HepG2 (cell line): Measurements from ENCODE around the gene HOMEZ. TPM values are rescaled to one million over a fixed set of nuclear protein-coding genes. Genes with fewer than 3 reads are reported as not detected.

Experiments used
- ATAD3A ChIP-seq: sonication (generic); formaldehyde crosslinking; IDR thresholded peaks from 2 replicates; pipeline ENCODE4 v1.4.0; 2020; ENCODE audit warnings: missing genetic modification reagents
- CREB1 ChIP-seq, 2 experiments: fragments of 450-650 bp in 1 of 2; IDR thresholded peaks; 2 replicates each; pipeline ENCODE4 v1.6.1; 2016 to 2017; ENCODE audit warnings: control low read depth in 1 of 2, mild to moderate bottlenecking in 1 of 2, missing compliant biosample characterization in 1 of 2, missing genetic modification characterization in 1 of 2
- HOXA5 ChIP-seq: sonication (generic); formaldehyde crosslinking; IDR thresholded peaks from 2 replicates; pipeline ENCODE4 v1.4.0; 2020; ENCODE audit warnings: missing genetic modification reagents
- KAT8 ChIP-seq: IDR thresholded peaks from 2 replicates; pipeline ENCODE4 v1.6.1; 2016; ENCODE audit warnings: missing genetic modification reagents, missing compliant biosample characterization
- LCORL ChIP-seq, 2 experiments: fragments of 450-650 bp in 1 of 2; sonication (generic) in 1 of 2; formaldehyde crosslinking in 1 of 2; IDR thresholded peaks; 2 replicates each; pipeline versions ENCODE4 v1.5.0 to v1.6.1; 2017 to 2020; ENCODE audit warnings: antibody characterized with exemption in 1 of 2, missing genetic modification reagents in 1 of 2
- MYC ChIP-seq: sonication (generic); formaldehyde crosslinking; IDR thresholded peaks from 2 replicates; pipeline ENCODE4 v1.9.0; 2021; ENCODE audit warnings: missing genetic modification reagents, borderline replicate concordance
- SATB2 ChIP-seq: sonication (generic); formaldehyde crosslinking; IDR thresholded peaks from 2 replicates; pipeline ENCODE4 v1.5.0; 2020; ENCODE audit warnings: missing genetic modification reagents
- SNAI1 ChIP-seq: sonication (generic); formaldehyde crosslinking; IDR thresholded peaks from 2 replicates; pipeline ENCODE4 v1.5.0; 2020; ENCODE audit warnings: mild to moderate bottlenecking, missing genetic modification reagents, borderline replicate concordance
- ZSCAN30 ChIP-seq: sonication (generic); formaldehyde crosslinking; IDR thresholded peaks from 2 replicates; pipeline ENCODE4 v1.5.0; 2020; ENCODE audit warnings: mild to moderate bottlenecking, missing genetic modification reagents
- polyA plus RNA-seq, 8 experiments: library from polyadenylated mRNA; depleted of rRNA in 3 of 8; stranded (reverse) in 7 of 8; unstranded in 1 of 8; fragments of >200 nt; fragmentation: Illumina TruSeq in 4 of 8; extraction: Trizol in 4 of 8; gene quantifications; 2 replicates each; pipeline versions ENCODE4 v1.2.1 to v1.2.3, GENCODE V29; 2011 to 2016; ENCODE audit warnings: low read depth in 4 of 8, missing spikeins in 1 of 8, mixed read lengths in 1 of 8; ENCODE audit not compliant: insufficient read depth in 1 of 8
- total RNA-seq, 5 experiments: library from RNA; depleted of rRNA; stranded (reverse); fragments of >200 nt; fragmentation: Illumina TruSeq; extraction: Trizol; gene quantifications; 2 replicates each; pipeline ENCODE4 v1.2.3, GENCODE V29; 2016; ENCODE audit warnings: low read depth in 1 of 5
- TF ChIP-seq, protein P1 (sequence below): sonication (generic); formaldehyde crosslinking; IDR thresholded peaks from 2 replicates; pipeline ENCODE4 v1.4.0; 2020; ENCODE audit warnings: mild to moderate bottlenecking, missing genetic modification reagents
- TF ChIP-seq, protein P2 (sequence below): sonication (generic); formaldehyde crosslinking; IDR thresholded peaks from 2 replicates; pipeline ENCODE4 v1.5.0; 2020; ENCODE audit warnings: mild to moderate bottlenecking, missing genetic modification reagents
- TF ChIP-seq, protein P3 (sequence below): sonication (generic); formaldehyde crosslinking; IDR thresholded peaks from 2 replicates; pipeline ENCODE4 v1.8.1; 2023; ENCODE audit warnings: mild to moderate bottlenecking, inconsistent platforms, moderate library complexity, missing genetic modification reagents, borderline replicate concordance
- TF ChIP-seq, protein P4 (sequence below): sonication (generic); formaldehyde crosslinking; IDR thresholded peaks from 2 replicates; pipeline ENCODE4 v1.8.0; 2022; ENCODE audit warnings: mild to moderate bottlenecking, missing genetic modification reagents; ENCODE audit not compliant: insufficient replicate concordance

HOMEZ gene
- total and polyA plus RNA-seq, 2 of the 13 experiments (the other 11 are each of a cell fraction or from before 2014, with no cell fraction given) = 14.5 to 31.8 TPM

DNA sequence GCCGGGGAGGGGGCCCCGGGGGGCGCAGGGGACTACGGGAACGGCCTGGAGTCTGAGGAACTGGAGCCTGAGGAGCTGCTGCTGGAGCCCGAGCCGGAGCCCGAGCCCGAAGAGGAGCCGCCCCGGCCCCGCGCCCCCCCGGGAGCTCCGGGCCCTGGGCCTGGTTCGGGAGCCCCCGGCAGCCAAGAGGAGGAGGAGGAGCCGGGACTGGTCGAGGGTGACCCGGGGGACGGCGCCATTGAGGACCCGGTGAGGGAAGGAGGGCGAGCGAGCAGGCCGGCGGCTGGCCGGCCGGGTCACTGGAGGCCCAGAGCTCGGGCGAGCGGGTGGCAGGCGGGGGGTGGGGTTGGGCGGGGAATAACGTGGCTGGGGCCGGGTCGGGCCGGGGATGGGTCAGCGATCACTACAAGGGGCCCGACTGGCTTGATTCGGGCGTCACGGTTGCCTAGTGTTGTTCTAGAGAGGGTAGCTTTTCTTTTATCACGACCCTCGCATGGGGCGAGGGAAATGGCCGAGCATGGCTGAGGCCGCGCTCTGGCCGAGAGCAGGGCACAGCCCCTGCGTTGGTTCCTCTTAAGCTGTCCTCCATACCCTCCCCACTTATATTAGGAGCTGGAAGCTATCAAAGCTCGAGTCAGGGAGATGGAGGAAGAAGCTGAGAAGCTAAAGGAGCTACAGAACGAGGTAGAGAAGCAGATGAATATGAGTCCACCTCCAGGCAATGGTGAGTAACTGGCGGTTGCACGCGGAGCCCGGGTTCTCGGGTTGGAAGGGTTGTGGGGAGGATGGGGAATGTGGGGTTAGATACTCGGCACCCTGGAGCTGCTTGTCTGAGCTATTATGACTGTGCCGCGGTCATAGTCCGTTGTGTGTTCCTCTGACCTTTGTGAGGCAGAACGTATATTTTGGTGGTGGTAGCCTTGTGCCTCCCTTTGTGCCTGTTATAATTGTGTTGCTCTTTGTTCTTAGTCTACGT lies 35.9 kb upstream of the HOMEZ start (continued):
- TF ChIP-seq, protein P1, sequence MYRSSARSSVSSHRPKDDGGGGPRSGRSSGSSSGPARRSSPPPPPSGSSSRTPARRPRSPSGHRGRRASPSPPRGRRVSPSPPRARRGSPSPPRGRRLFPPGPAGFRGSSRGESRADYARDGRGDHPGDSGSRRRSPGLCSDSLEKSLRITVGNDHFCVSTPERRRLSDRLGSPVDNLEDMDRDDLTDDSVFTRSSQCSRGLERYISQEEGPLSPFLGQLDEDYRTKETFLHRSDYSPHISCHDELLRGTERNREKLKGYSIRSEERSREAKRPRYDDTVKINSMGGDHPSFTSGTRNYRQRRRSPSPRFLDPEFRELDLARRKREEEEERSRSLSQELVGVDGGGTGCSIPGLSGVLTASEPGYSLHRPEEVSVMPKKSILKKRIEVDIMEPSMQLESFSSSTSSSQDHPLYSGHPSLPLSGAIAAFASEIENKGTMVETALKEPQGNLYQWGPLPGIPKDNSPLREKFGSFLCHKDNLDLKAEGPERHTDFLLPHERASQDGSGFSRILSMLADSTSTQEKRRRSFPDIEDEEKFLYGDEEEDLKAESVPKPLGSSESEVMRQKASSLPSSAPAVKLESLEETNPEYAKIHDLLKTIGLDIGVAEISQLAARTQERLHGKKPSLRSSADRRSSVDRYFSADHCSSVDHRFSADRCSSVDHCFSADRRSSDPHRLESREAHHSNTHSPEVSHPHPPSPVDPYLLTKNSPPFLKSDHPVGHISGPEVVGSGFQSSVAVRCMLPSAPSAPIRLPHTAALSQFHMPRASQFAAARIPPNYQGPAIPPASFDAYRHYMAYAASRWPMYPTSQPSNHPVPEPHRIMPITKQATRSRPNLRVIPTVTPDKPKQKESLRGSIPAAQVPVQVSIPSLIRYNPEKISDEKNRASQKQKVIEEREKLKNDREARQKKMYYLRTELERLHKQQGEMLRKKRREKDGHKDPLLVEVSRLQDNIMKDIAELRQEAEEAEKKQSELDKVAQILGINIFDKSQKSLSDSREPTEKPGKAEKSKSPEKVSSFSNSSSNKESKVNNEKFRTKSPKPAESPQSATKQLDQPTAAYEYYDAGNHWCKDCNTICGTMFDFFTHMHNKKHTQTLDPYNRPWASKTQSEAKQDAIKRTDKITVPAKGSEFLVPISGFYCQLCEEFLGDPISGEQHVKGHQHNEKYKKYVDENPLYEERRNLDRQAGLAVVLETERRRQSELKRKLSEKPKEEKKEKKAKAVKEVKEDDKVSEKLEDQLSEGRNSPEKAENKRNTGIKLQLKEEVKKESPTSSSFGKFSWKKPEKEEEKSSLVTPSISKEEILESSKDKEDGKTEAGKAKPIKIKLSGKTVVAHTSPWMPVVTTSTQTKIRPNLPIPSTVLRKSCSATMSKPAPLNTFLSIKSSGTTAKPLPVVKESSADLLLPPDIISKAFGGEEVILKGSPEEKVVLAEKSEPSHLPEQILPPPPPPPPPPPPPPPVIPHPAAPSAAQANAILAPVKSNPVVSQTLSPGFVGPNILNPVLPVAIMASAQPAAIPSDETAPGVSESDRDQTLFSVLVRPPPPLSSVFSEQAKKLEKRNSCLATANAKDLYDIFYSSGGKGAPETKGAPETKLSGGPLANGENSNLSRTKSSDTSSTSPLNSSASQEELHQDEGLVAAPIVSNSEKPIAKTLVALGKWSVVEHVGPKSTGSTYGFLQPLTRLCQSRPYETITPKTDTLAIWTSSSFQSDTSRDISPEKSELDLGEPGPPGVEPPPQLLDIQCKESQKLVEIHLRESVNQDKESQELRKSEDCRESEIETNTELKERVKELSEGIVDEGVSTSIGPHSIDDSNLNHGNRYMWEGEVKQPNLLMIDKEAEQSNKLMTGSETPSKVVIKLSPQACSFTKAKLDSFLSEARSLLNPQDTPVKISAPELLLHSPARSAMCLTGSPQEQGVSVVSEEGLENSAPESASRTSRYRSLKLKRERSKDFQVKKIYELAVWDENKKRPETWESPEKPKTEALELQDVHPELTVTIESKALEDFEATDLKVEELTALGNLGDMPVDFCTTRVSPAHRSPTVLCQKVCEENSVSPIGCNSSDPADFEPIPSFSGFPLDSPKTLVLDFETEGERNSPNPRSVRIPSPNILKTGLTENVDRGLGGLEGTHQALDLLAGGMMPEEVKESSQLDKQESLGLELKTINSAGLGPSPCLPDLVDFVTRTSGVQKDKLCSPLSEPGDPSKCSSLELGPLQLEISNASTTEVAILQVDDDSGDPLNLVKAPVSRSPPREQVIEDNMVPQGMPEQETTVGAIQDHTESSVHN (CRISPR knock-in tag) = peak; percentile 65; the same call in 1 of the 2 replicates
- TF ChIP-seq HOXA5 (peak; percentile 69; the same call in 1 of the 2 replicates), SNAI1 (CRISPR knock-in tag) (0 out of 2 replicates have a peak, but pooled peaks have one; percentile 40), MYC (CRISPR knock-in tag) (peak; percentile 67; the same call in 1 of the 2 replicates), KAT8 (CRISPR knock-in tag) (no peak; the same call in 1 of the 2 replicates), ZSCAN30 (CRISPR knock-in tag) (no peak), CREB1 (IDR thresholded peaks at IDR 0.05) (0 out of 2 replicates have a peak, but pooled peaks have one; percentile 1), CREB1 (CRISPR knock-in tag; IDR thresholded peaks at IDR 0.05) (no peak), SATB2 (0 out of 2 replicates have a peak, but pooled peaks have one; percentile 54), ATAD3A (CRISPR knock-in tag) (peak; percentile 79; the same call in 1 of the 2 replicates), LCORL (IDR thresholded peaks at IDR 0.05) (no peak), LCORL (CRISPR knock-in tag; IDR thresholded peaks at IDR 0.05) (peak; percentile 76)
- TF ChIP-seq, protein P2, sequence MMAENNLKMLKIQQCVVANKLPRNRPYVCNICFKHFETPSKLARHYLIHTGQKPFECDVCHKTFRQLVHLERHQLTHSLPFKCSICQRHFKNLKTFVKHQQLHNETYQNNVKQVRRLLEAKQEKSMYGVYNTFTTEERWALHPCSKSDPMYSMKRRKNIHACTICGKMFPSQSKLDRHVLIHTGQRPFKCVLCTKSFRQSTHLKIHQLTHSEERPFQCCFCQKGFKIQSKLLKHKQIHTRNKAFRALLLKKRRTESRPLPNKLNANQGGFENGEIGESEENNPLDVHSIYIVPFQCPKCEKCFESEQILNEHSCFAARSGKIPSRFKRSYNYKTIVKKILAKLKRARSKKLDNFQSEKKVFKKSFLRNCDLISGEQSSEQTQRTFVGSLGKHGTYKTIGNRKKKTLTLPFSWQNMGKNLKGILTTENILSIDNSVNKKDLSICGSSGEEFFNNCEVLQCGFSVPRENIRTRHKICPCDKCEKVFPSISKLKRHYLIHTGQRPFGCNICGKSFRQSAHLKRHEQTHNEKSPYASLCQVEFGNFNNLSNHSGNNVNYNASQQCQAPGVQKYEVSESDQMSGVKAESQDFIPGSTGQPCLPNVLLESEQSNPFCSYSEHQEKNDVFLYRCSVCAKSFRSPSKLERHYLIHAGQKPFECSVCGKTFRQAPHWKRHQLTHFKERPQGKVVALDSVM = peak; percentile 27; the same call in 1 of the 2 replicates
- TF ChIP-seq, protein P3, sequence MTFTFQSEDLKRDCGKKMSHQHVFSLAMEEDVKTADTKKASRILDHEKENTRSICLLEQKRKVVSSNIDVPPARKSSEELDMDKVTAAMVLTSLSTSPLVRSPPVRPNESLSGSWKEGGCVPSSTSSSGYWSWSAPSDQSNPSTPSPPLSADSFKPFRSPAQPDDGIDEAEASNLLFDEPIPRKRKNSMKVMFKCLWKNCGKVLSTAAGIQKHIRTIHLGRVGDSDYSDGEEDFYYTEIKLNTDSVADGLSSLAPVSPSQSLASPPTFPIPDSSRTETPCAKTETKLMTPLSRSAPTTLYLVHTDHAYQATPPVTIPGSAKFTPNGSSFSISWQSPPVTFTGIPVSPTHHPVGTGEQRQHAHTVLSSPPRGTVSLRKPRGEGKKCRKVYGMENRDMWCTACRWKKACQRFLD (CRISPR knock-in tag) = peak; percentile 53; the same call in 1 of the 2 replicates
- TF ChIP-seq, protein P4, sequence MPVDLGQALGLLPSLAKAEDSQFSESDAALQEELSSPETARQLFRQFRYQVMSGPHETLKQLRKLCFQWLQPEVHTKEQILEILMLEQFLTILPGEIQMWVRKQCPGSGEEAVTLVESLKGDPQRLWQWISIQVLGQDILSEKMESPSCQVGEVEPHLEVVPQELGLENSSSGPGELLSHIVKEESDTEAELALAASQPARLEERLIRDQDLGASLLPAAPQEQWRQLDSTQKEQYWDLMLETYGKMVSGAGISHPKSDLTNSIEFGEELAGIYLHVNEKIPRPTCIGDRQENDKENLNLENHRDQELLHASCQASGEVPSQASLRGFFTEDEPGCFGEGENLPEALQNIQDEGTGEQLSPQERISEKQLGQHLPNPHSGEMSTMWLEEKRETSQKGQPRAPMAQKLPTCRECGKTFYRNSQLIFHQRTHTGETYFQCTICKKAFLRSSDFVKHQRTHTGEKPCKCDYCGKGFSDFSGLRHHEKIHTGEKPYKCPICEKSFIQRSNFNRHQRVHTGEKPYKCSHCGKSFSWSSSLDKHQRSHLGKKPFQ (CRISPR knock-in tag) = peak; percentile 84
